ENCODE data around the gene STAMBP.
"Not testable (repeated sequence)": the region's sequence is repeated elsewhere in the genome, so short reads cannot be mapped to it uniquely, and the experiment has no call there.

STAMBP gene

DNA sequence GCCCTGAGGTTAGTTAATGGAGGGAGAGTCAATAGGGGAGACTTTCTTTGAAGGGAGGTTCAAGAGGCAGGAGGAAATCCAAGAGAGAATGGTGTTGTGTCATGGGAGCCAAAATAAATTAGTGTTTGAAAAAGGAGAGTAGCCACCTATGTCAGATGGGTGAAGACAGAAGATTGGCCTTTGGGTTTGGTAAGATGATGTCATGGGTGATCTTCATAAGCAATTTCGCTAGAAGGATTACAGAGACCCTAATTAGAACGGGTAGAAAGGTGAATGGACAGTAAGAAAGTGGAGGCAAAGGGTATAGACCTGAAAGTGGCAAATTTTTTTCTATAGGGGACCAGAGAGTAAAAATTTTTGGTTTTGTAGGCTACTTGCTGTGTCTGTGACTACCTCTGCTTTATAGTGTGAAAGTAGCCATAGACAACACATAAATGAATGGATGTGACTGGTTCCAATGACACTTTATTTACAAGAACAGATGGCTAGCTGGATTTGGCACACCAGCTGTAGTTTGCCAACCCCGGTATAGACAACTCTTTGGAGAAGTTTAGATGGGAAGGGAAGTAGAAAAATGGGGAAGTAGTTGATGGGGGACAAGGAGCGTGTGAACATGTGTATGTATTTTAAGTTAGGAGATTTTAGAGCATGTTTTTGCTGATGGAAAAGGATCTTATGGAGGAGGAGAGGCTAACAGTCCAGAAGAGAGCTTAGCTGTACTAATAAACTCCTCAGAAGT lies 9.3 kb downstream of the STAMBP start:
- no peak for DNase-seq

DNA sequence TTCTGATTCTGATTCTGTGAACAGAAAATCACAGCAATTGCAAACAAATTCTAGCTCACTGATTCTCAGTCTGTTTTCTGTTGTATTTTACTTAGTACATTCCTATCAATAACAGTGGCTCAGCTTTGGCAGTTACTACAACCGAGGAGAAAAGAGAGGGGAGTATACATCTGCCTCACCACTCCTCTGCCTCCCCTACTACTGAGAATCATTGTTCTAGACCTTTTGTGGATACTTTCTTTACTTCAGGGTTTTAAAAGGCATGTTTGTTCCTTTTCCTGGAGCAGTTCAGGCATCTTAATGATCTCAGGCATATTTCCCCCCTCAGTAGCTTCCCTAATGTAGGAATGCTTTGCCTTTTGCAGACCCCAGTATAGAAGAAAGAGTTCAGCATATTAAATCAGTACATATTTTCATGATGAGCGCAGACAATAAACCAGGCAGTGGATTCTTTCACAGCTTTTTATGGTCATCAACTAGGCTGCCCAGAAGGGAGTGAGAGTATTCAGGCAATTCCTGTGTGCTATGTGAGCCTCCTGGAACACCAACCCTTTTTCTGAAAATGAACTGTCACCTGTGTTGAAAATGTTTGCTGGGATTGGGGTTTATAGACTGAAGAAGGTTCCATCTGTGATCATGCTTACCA lies 10.3 kb downstream of the STAMBP start:
- no peak for DNase-seq

DNA sequence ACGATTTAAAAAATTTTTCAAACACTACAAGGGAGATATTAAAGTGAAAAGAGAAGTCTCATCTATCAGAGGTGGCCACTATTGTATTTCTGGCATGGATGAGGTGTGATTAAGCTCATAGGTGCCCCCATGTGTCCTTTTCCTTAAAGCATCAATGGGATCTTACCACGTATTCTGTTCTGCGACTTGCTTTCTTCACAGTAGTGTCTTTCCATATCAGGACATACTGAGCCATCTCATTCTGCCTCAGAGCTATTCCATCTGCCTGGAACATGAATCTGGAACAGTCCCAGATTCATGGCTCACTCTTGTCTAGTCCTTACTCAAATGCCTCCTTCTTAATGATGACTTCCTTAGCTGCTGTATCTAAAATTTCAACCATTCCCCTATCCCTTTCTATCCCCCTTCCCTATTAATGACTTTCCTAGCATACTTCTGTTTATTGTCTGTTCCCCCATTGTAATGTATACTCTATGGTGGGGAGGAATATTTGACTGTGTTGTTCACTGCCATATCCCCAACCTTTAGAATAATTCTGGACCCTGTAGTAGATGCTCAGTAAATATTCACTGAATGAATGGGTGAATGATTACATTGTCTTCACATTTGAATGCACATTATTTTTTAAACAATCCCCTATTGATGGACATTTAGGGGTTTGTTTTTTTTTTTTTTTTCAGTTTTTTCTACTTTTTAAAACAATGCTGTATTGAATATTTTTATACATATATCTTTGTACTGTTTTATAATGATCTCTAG lies 11.1 kb downstream of the STAMBP start:
- no peak for DNase-seq

DNA sequence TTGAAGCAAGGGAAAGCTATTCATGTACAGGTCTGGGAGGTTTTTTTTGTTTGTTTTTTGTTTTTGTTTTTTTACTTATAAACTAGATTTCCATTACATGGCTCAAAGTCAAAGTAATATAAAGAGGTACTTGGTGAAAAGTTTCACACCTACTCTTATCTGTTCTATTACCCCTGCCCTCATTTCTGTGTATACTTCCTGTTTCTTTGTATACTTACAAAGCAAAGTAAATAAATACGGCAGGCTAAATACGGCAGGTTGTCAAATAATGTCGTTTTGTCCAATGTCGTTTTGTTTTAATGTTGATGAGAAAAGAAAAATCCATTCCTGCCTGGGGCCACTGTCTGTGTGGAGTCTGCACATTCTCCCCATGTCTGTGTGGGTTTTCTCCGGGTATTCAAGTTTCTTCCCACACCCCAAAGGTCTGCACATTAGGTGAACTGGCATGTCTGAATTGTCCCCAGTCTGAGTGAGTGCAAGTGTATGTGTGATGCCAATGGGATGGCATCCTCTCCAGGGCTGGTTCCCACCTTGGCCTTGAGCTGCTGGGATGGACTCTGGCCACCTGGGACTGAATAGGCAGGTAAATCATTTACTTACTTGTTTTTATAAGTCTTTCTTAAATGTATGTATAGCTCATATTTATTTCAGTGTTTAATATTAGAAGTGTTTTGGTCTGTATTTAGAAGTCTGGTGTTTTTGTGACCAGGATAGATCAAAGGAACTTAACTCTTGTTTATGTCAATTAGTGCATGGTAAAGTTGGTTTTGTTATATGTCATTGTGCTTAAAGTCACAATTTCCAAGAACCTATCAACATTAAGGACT lies 13.4 kb downstream of the STAMBP start:
- DNase-seq = no peak

DNA sequence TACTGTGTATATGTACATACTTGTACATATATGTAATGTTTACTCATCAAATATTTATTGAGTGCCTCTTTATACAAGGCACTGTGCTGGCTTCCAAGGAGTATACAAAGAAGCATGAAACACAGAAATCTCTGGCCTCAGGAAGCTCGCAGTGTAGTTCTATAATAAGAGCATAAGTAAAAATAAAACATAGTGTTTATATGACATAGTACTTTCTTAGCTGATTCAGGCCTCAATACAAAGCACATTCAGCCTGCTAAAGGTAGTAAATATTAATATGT lies 13.9 kb downstream of the STAMBP start:
- no peak for DNase-seq

DNA sequence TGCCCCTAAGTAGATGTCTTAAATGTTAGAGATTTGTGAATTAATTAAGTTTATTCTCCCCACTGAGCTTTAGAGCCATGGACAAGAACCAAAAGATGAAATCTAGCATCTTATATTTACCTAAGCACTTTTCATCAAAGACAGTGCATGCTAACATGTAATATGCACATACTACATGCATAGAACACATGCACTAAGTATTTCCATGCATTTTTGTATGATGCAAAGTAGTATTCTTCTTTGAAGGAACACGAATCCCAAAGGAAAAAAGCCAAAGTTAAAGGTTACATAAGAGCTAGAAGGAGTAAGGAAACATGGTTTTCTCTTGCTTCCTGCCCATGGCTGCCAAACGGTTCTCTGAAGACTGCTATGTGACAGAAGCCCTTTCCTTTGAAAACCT lies 15.3 kb downstream of the STAMBP start:
- no peak for DNase-seq

DNA sequence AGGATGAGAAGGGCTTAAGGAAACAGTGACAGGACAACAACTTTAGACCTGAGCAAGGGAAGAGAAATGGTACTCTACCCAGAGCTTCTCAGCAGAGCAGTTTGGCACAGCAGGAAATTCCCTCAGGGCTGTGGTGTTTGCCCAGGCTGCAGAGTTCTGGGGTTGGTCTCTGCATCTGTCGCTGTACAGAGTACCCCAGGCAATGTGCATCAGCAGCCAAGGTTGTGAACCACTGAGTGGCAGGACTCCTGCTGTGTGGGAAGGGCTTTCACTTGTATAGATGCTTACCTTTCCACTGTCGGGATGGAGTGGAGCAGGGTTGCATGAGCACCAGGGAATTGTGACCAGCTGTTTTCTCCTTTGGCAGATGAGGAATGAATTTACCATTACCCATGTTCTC lies 21.2 kb downstream of the STAMBP start:
- no peak for DNase-seq

DNA sequence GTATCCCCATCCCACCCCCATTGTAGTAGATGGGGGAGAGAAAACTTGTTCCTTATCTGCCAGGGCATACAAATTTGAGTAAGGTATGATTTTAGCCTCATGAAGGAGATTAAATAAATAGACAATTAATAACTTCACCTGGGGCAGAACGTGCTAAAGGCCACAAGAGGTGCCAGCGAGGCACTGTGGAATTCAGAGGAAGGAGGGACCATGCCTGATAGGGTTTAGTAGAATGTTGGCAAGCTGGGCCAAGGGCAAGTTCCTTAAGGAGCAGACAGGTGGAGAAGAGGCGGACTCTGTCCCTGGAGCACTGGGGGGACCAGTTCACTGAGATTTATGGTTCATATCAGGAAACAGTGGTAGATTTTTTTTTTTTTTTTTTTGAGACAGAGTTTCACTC lies 22.5 kb downstream of the STAMBP start:
- peak; percentile 13 for DNase-seq

DNA sequence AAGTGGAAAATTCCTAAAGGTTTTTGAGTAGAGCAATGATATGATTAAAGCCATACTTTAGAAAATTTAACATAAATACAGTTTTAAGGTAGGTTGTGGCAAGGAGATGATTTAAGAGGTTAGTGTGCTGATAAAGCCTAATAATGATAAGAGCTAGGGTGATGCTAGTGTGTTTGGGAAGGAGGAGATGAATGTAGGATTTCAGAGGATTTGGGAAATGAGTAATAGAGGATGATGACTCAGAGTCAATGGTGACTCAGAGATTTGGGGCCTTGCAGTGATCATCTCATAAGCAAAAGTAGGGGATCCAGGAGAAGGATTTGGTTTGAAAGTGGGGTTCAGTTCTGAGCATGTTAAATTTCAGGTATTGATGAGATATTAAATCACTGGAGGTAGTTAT lies 23.3 kb downstream of the STAMBP start:
- peak; percentile 59 for DNase-seq

DNA sequence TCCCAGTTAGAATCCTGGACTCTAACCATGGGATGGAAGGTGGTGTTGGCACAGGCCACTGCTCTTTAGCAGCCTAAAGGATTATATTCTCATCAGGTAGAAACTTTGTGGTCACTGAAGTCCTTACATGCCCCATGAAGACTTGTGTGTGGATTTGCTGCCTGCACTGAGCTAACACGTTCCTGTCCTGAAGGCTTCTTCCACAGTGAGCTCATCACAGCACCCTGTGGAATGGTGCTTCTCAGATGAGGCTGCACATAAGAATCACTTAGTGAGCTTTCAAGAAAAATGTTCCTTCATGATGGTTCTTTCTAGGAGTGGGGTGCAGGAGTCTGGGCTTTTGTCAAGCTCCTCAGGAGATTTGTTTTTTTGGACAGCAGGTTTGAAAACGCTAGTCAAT lies 26.8 kb downstream of the STAMBP start:
- DNase-seq = no peak

DNA sequence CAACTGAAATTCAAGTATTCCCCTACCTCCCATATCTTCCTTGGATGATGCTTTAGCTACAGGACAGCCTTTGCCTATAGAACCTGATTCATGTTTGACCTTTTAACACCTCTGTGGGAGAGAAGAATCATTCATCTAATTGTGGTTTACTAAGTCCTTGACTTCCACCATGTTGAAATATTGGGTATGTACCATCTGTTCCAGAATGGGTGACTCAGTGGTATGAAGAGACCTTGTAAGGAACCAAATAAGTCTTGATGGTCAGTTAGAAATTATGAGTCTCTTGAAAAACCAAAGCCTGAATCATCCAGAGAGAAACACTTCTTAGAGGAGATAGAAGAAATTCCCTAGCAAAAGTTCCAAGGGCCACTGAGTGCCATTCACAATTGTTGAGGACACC lies 27.5 kb downstream of the STAMBP start:
- no peak for DNase-seq

DNA sequence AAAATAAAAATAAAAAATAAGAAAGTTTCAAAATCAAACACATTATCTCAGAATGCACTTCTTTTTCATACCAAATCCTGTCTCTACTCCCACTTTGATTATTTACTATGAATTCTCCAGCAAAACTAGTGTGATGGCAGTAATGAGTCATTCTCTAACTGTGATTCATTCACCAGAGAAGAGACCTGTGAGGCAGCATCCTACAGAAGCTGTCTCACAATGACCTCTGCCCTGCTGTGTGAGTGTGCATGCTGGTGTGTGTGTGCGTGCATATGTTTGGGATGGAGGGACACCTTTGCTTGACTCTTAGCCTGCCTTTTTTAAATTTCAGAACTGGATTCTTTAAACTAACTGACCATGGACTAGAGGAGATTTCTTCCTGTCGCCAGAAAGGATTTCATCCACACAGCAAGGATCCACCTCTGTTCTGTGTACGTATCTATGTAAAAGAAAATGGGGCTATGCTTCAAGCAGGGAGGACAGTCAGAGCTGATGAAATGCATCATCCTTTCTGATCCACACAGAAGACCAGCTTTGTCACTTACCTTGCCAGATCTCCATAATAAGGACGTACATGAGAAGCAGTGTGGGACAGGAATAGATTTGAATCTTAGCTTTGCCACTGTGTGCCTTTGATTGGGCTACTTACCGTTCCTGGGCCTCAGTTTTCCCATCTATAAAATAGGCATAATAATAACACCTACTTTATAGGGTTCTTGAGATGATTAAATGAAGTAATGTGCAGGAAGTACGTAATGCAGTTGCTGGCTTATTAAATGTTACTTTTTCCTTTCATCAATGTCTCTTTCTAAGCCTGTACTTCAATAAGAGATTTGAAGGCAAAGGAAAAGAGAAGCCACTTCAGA lies 31.2 kb downstream of the STAMBP start:
- peak; percentile 83 for DNase-seq

DNA sequence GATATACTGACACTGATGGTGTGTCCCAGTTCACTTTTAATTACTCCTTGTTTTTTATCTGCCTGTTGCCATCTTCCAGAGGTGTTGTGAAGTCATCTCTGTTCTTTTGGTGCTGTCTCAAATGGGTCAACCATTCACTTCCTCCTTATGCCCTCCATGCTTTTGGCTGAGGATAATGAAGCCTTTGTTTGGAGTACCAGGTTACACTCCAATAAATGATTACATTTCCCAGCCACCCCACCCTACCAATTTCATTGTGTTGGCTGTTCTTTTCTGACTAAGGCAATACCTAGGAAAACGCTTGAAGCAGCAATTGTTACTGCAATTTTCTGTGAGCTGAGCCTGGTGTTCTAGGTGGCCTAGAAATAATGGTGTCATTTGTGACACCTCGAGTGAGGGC lies 34.2 kb downstream of the STAMBP start:
- DNase-seq = no peak

DNA sequence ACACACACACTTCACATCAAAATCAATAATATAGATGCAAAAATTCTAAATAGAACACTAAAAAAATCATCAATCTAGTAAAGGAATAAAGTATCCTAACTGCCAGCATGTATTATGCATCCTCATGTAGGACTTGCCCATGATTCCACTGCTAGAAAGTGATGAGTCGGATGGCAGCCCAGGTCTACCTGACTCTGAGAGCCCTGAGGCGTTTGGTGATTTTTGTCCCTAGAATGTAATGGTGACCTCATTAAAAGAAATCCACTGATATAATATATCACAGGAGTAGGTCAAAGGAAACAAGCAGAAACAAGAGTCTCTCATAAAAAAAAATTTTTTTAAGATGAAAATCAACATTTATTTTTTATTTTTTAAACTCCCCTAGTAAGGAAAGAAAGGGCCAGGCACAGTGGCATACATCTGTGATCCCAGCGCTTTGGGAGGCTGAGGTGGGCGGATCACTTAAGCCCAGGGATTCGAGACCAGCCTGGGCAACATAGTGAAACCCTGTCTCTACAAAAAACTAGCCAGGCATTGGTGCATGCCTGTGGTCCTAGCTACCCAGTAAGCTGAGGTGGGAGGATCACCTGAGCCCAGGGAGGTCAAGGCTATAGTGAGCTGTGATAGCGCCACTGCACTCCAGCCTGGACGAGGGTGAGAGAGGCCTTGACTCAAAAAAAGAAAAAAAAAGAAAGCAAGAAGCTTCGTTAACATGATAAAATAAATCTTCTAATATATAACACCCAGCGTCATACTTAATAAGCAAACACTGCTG lies 39.6 kb downstream of the STAMBP start:
- no peak for DNase-seq

DNA sequence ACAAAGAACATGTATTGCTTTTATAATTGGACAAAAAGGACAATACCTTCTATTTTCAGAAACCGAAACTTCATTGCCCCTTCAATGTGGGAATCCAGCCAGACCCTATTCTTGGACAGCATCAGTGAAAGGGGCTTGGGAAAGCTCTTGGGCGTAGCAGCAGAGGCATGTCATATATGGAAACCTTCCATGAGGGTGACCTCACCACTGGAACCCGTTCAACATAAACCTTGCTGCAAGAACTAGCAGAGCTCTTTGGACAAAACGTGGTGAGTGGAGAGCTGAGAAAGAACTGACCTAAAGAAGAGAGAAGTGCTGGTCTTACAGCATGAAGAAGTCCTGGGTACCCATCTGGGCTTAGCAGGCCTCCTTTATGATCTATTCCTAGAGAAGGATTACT lies 41.3 kb downstream of the STAMBP start:
- DNase-seq = no peak

DNA sequence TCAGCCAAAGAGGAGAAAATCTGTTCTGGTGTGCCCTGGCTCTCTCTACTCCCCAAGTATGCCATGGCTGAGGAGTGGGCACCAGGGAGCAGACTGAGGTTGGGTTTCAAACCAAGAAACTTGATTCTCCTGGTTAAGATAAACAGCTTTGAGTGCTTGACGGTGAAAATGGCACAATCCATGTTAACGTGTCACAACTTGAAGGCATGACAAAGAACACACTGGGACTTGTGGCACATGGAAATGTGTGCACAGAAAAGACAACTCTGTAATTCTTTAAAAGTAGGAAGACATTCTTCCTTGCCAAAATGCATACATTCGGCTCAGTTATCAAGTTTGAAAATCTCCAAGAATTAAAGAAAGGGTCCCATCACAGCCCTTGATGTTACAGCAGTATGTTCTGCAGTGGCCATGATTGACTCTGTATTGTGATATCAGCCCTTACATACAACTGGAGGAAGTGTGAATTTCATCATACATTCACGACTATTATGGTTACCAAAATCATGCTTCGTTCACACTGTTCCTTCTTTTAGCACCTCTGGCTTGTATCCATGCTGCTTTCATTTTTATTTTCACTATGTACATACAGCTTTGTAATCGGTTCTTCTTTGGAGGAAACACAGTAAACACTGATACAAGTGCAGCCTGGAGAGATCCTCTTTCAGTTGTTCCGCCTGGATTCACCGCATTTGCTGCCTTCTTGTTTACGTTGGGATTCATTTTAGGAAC lies 48.5 kb downstream of the STAMBP start:
- no peak for DNase-seq

DNA sequence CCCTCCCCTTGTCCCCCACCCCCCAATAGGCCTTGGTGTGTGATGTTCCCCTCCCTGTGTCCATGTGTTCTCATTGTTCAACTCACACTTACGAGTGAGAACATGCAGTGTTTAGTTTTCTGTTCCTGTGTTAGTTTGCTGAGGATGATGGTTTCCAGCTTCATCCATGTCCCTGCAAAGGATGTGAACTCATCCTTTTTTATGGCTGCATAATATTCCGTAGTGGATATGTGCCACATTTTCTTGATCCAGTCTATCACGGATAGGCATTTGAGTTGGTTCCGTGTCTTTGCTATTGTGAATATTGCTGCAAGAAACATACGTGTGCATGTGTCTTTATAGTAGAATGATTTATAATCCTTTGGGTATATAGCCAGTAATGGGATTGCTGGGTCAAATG lies 49.2 kb downstream of the STAMBP start:
- not testable (repeated sequence) for DNase-seq

DNA sequence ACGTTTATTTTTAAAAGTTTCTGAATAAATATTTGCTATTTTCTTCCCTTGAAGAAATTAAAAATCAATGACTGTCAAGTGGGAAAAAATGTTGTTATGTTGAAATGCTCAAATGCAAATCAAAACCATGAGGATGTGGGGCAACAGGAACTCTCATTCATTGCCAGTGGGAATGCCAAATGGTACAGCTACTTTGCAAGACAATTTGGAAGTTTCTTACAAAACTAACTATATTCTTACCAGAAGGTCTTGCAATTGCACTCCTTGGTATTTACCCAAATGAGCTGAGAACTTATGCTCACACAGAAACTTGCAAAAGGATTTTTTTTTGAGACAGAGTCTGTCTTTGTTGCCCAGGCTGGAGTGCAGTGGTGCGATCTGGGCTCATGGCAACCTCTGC lies 56.6 kb downstream of the STAMBP start:
- DNase-seq = no peak

DNA sequence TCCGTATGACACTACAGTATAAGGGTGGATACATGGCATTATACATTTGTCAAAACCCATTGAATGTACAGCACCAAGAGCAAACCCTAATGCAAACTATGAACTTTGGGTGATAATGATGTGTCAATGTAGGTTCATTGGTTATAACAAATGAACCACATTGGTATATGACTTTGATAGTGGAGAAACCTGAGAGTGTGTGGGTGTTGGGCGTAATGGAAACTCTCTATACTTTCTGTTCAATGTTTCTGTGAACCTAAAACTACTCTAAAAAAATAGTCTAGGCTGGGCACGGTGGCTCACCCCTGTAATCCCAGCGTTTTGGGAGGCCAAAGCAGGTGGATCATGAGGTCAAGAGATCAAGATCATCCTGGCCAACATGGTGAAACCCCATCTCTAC lies 57.6 kb downstream of the STAMBP start:
- DNase-seq = peak; percentile 17

DNA sequence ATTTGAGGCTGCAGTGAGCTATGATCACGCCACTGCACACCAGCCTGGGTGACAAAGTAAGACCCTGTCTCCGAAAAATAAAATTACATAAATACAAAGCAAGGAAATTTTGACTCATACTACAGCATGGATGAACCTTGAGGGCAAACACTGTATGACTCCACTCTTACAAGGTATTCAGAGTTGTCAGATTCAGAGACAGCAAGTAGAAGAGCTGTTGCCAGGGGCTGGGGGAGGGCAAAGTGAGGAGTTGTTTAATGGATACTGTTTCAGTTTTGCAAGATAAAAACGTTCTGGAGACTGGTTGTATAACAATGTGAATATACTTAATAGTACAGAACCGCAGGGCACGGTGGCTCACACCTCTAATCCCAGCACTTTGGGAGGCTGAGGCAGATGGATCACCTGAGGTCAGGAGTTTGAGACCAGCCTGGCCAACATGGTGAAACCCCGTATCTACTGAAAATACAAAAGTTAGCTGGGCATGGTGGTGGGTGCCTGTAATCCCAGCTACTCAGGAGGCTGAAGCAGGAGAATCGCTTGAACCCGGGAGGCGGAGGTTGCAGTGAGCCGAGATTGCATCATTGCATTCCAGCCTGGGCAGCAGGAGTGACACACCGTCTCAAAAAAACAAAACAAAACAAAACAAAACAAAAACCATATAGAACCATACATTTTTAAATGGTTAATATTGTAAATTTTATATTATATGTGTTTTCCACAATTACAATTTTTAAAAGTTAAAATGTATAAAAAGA lies 59.0 kb downstream of the STAMBP start:
- DNase-seq = not testable (repeated sequence)

Data from activated CD4-positive, alpha-beta T cell treated with anti-CD3 and anti-CD28 coated beads, Interleukin-2, Interleukin-6, amounts not matched to agents 100 ng/mL and 50 ng/mL, durations not matched to agents 16 hours and 8 hours (primary cell).